Duodenal mucosa (tissue), 2 donors: ENCODE measurements around the gene DEFB131A.
"Not testable (repeated sequence)": the region's sequence is repeated elsewhere in the genome, so short reads cannot be mapped to it uniquely, and the experiment has no call there.

Source experiments
- H3K27ac ChIP-seq: one replicate; pipeline ENCODE4 v1.7.0; 2013; ENCODE audit warnings: low read depth, low read length
- H3K27me3 ChIP-seq, 2 donors: one replicate each; pipeline ENCODE4 v1.7.0; 2013; ENCODE audit warnings: low read length in 2 of 2, control low read depth in 1 of 2; ENCODE audit not compliant: insufficient read depth in 2 of 2, control insufficient read depth in 1 of 2
- H3K36me3 ChIP-seq, 2 donors: one replicate each; pipeline ENCODE4 v1.7.0; 2013; ENCODE audit warnings: low read length in 2 of 2, control low read depth in 1 of 2; ENCODE audit not compliant: insufficient read depth in 2 of 2, control insufficient read depth in 1 of 2
- H3K4me1 ChIP-seq, 2 donors: one replicate each; pipeline ENCODE4 v1.7.0; 2013; ENCODE audit warnings: low read length in 2 of 2, control low read depth in 1 of 2; ENCODE audit not compliant: insufficient read depth in 2 of 2, control insufficient read depth in 1 of 2
- H3K4me3 ChIP-seq, 2 donors: one replicate each; pipeline ENCODE4 v1.7.0; 2013; ENCODE audit warnings: low read length in 2 of 2, low read depth in 1 of 2
- H3K9ac ChIP-seq, 2 donors: one replicate each; pipeline ENCODE4 v1.7.0; 2013; ENCODE audit warnings: low read length in 2 of 2, low read depth in 1 of 2
- H3K9me3 ChIP-seq, 2 donors: one replicate each; pipeline ENCODE4 v1.7.0; 2013; ENCODE audit warnings: low read length in 2 of 2, control low read depth in 1 of 2; ENCODE audit not compliant: control insufficient read depth in 1 of 2

Gene DEFB131A, protein sequence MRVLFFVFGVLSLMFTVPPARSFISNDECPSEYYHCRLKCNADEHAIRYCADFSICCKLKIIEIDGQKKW

DNA sequence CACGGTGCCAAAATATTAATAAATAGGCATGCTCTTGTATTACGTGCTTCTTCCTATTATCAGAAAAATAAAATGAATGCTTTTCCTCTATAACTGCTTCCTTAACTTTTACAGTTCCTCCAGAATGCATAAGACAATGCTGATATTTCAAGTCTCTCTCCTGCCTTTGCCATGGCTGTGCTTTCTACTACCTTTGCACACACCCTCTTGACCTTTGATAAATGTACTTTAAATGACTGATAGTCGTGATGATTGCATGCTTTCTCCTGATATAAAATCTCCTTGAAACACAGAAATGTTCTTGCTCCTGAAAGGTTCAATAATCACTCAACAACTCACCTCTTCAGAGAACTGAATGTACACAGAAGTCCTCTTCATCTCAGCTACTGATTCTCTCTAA, at the start of gene DEFB131A:
Gene DEFB131A, plus strand, starts transcription at position 301 of the 400 bp plus-strand sequence. CDS start 120 bp downstream, outside the sequence.
- not testable (repeated sequence) for H3K4me3 ChIP-seq, H3K9me3 ChIP-seq, H3K27ac ChIP-seq, H3K27me3 ChIP-seq, H3K9ac ChIP-seq, H3K36me3 ChIP-seq, H3K4me1 ChIP-seq

DNA sequence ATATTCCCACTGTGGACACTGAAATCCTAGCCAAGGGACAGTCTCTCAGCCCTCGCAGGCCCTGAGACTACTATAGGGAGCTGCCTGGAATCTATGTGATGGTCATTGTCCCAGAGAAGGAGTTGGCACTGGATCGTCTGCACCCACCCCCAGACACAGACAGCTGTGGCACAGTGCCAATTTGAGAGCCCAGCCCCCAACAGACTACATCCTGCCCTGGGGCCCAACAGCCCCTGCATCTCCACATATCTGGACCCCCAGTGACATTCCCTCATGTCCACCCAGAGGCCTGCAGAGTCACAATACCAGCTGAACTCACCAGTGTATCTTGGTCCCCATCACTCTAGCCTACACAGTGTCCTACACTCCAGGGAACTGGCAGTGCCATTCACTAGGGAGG, 38.4 kb upstream of the DEFB131A start:
- H3K36me3 ChIP-seq, H3K27me3 ChIP-seq, H3K4me1 ChIP-seq, H3K27ac ChIP-seq, H3K9ac ChIP-seq, H3K9me3 ChIP-seq, H3K4me3 ChIP-seq: not testable (repeated sequence)

DNA sequence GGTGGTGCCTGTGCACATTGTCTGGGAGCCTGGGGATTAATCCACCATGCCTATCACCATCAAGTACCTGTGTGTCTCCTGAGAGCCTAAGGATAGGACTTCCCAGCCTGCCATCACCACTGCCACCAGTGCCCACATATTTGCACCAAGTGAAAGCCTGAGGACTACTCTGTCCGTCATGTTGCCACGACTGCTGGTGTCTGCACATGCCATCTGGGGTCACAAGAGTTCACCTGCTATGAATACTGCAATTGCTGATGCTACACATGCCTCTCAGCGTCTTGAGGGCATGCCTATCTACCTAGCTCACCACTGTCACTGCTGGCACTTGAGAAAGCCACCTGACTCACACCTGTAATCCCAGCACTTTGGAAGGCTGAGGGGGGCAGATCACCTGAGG, 37.7 kb upstream of the DEFB131A start:
- not testable (repeated sequence) for H3K4me3 ChIP-seq, H3K9me3 ChIP-seq, H3K9ac ChIP-seq, H3K36me3 ChIP-seq, H3K4me1 ChIP-seq, H3K27ac ChIP-seq, H3K27me3 ChIP-seq

DNA sequence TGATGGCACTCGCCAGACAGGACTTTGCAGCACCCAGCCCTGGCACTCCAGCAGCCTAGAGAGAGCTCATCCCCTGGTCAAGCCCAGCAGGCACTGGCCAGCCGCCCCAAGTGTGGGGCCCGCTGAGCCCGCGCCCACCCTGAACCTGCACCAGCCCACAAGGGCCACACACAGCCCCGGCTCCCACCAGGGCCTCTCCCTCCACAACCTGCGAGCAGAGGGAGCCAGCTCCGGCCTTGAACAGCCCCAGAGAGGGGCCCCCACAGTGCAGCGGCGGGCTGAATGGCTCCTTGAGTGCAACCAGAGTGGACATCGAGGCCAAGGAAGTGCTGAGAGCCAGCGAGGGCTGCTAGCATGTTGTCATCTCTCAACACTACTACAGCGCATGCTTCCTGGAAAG, 34.4 kb upstream of the DEFB131A start:
- Histone ChIP-seq H3K36me3 (no peaks in the 10 kb centered on the region), H3K27me3 (no peaks in the 10 kb centered on the region), H3K4me1 (no peaks in the 10 kb centered on the region), H3K27ac (no peak overlapping the region), H3K9me3 (no peaks in the 10 kb centered on the region), H3K4me3 (no peak overlapping the region), H3K9ac (no peak overlapping the region)

DNA sequence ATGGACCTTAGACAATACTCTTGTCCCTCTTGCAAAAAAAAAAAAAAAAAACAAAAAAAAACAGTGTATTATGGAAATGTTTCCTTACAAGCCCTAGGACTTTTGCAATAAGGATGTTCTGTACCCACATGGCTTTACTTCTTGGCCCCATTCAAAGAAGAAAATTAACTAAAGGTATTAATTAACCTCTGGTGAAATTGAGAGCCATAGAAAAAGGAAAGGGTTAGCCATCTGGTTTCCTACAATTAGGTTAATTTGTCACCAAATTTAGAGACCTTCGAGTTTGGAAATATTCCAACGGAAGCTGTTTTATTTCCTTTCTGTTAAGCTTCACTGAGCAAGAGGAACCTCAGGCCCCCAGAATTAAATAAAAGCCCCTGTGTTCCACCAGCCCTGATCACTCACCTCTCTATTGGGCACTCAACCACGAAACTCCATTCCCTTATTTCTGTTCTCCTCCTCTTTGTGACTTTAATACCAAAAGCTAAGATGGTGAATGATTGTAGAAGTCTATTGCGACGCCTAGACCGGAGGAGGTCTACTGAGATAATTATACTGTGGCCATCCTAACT, 22.2 kb upstream of the DEFB131A start:
- H3K36me3 ChIP-seq: not testable (repeated sequence)

DNA sequence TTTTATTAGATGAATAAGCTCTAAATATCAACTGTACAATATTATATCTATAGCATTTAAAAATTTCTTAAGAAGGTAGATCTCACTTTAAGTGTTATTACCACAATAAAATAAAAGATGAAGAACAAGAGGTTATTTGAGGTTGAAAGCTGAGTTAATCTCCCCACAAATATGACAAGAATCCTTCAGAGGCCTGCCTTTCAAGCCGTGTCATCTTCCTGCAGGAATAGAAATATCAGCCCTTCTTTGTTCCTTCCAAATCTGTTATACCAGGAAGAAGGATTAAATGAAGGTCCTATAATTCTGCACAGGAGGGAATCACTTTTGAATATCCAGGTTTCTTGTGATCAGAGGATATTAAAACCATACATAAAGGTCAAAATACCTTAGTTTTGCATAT, 18.3 kb upstream of the DEFB131A start:
- not testable (repeated sequence) for H3K4me1 ChIP-seq, H3K27ac ChIP-seq, H3K4me3 ChIP-seq, H3K9me3 ChIP-seq, H3K9ac ChIP-seq, H3K27me3 ChIP-seq, H3K36me3 ChIP-seq

More for the DNA sequence above, 22.2 kb upstream of the DEFB131A start:
- H3K9me3 ChIP-seq, H3K9ac ChIP-seq, H3K27me3 ChIP-seq, H3K4me1 ChIP-seq, H3K27ac ChIP-seq, H3K4me3 ChIP-seq: not testable (repeated sequence)

DNA sequence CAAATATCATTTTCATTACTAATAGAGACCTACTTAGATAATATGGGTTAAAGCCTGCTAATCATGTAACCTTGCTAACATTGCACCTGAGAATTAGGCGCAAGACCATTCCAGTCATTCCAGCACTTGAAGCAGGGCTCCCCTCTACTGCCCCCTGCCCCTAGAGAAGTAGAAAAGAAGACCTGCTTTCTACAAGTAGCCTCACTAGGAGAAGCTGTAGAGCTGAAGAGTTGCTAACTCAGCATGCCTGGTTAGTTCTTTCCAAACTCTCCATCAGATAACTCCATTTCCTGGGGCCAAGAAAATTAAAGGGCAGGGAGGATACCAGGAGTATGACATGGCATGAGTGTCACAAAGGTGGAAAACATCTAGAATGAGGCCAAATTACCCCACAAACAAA, 14.2 kb upstream of the DEFB131A start:
- H3K9me3 ChIP-seq, H3K9ac ChIP-seq, H3K27me3 ChIP-seq, H3K4me1 ChIP-seq, H3K4me3 ChIP-seq, H3K27ac ChIP-seq, H3K36me3 ChIP-seq: not testable (repeated sequence)

DNA sequence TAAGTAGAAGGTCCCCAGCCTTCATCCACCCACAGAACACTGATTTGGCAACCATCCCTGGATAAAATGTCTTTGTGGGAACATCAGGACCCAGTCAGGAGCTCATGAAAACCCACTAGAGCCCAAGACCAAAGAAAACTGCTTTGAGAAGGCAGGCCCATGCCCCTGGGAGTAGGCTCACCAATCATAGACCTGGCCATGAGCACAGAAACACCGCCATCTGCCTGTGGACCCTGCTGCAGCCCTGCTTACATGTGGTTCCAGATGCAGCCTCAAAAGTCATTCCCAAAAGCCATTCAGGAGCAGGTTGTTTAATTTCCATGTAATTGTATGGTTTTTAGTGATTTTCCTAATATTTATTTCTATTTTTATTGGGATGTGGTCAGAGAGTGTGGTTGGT, 10.9 kb upstream of the DEFB131A start:
- H3K4me3 ChIP-seq, H3K27ac ChIP-seq: not testable (repeated sequence)

DNA sequence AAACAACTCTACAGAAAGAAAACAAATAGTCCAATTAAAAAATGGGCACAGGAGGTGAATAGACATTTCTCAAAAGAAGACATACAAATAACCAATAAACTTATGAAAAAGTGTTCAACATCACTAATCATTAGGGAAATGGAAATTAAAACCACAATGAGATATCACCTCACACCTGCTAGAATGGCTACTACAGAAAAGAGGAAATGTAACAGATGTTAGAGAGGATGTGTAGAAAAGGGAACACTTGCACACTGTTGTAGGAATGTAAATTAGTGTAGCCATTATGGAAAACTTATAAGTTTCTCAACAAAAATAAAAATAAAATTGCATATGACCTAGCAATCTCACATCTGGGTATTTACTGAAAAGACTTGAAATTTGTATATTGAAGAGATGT, 7.5 kb upstream of the DEFB131A start:
- not testable (repeated sequence) for H3K9ac ChIP-seq

More for the DNA sequence above, 10.9 kb upstream of the DEFB131A start:
- not testable (repeated sequence) for H3K27me3 ChIP-seq, H3K4me1 ChIP-seq, H3K36me3 ChIP-seq, H3K9me3 ChIP-seq, H3K9ac ChIP-seq

DNA sequence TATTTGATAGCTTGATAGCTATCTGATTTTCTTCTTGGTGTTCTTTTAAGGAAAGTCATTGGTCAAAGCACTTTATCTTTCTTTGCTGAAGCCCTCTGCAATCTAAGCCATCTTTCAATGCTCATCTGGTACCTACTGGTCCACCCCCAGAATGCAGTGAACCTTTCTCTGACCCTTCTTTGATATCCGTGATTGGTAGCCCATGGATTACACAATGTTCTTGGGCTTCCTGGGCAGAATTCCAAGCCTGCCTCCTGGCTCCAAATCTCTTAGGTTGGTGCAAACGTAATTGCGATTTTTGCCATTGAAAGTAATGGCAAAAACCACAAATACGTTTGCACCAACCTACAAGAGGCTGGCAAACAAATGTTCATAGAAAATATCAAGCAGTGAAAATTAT, 1.9 kb upstream of the DEFB131A start:
- H3K27ac ChIP-seq, H3K4me1 ChIP-seq, H3K27me3 ChIP-seq, H3K36me3 ChIP-seq, H3K9me3 ChIP-seq, H3K9ac ChIP-seq, H3K4me3 ChIP-seq: not testable (repeated sequence)

More for the DNA sequence above, 7.5 kb upstream of the DEFB131A start:
- not testable (repeated sequence) for H3K27me3 ChIP-seq, H3K27ac ChIP-seq, H3K4me1 ChIP-seq, H3K36me3 ChIP-seq, H3K9me3 ChIP-seq, H3K4me3 ChIP-seq

DNA sequence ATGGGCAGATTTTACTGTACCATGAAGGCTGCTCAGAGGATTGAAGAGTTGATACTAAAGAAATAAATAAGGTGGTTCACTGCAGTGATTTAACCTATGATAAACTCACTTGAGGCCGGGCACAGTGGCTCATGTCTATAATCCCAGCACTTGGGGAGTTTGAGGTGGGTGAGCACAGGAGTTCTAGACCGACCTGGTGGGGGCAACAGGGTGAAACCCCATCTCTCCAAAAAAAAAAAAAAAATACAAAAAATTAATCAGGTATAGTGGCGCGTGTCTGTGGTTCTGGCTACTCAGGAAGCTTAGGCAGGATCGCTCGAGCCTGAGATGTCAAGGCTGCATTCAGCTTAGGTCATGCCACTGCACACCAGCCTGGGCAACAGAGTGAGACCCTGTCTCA, 467 bp downstream of the DEFB131A start:
- not testable (repeated sequence) for H3K9me3 ChIP-seq, H3K27ac ChIP-seq, H3K4me3 ChIP-seq

More for the DNA sequence above, 467 bp downstream of the DEFB131A start:
- not testable (repeated sequence) for H3K36me3 ChIP-seq, H3K4me1 ChIP-seq, H3K9ac ChIP-seq, H3K27me3 ChIP-seq
